GM23338 (cell line): ENCODE data around the gene NPPA.

Experiments used
- CREB1 ChIP-seq: fragments of 250-450 bp; sonication (Bioruptor Pico); IDR thresholded peaks from 2 replicates; pipeline ENCODE4 v1.5.0; 2020; ENCODE audit warnings: low read depth, mild to moderate bottlenecking, moderate library complexity
- CTCF ChIP-seq, 2 experiments: fragments of 200-600 bp in 1 of 2; sonication (generic) in 1 of 2; conservative IDR thresholded peaks; 2 replicates each; pipeline versions ENCODE4 v1.5.1 to v1.6.1; 2016 to 2017; ENCODE audit warnings: antibody characterized with exemption in 2 of 2, low read depth in 2 of 2, mild to moderate bottlenecking in 2 of 2, moderate library complexity in 1 of 2
- ETS1 ChIP-seq: IDR thresholded peaks from 2 replicates; pipeline ENCODE4 v1.6.1; 2016; ENCODE audit warnings: antibody characterized with exemption
- EZH2 ChIP-seq: fragments of 200-600 bp; sonication (generic); IDR thresholded peaks from one replicate; pipeline ENCODE4 v1.8.0; 2017; ENCODE audit warnings: antibody characterized with exemption, mild to moderate bottlenecking, low read depth; ENCODE audit not compliant: unreplicated experiment
- EZH2phosphoT487 ChIP-seq: fragments of 200-600 bp; sonication (generic); IDR thresholded peaks from one replicate; pipeline ENCODE4 v1.8.1; 2018; ENCODE audit warnings: antibody characterized with exemption; ENCODE audit not compliant: unreplicated experiment
- NANOG ChIP-seq: IDR thresholded peaks from 2 replicates; pipeline ENCODE4 v1.6.1; 2016; ENCODE audit warnings: antibody characterized with exemption, borderline replicate concordance
- POLR2AphosphoS5 ChIP-seq: IDR thresholded peaks from 2 replicates; pipeline ENCODE4 v1.6.1; 2016; ENCODE audit warnings: antibody characterized with exemption, low read depth

- TF ChIP-seq EZH2 (no peak), EZH2phosphoT487 (no peak), CTCF (conservative IDR thresholded peaks at IDR 0.05; ENCODE audit: low read depth in 2 of 2) (no peak), POLR2AphosphoS5 (no peak), CREB1 (CRISPR knock-in tag) (no peak), ETS1 (no peak), NANOG (no peak)
These were observed 41.2 kb downstream of the NPPA start for GRCh38 chr1:11806307-11806936.
